GM19452 (cell line): Measurements from ENCODE around the gene VPS35L.
"Not testable (repeated sequence)": the region's sequence is repeated elsewhere in the genome, so short reads cannot be mapped to it uniquely, and the experiment has no call there.

Experiments
- ATAC-seq: cut with Tn5 transposase; IDR thresholded peaks from one replicate; pipeline ENCODE4 v1.9.1; 2021; ENCODE audit not compliant: unreplicated experiment

Gene VPS35L

DNA sequence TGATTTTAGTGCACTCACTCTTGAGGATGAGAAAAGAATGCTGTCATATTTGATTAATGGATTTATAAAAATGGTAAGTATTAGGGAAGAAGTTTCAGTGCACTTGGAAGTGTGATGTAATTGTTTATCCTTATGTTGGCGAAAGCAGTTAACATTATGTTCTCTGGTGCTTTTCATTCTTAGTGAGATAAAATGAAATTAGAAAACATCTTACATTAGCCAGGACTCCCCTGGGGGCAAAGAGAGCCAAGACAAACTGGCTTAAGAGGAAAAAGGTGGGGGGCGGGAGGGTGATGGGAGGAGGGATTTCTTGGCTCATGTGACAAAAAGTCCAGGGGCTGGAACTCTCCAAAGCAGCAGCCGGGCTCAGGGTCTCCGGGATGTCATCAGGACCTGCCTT is 89.4 kb downstream of the VPS35L start:
- no peak for ATAC-seq

DNA sequence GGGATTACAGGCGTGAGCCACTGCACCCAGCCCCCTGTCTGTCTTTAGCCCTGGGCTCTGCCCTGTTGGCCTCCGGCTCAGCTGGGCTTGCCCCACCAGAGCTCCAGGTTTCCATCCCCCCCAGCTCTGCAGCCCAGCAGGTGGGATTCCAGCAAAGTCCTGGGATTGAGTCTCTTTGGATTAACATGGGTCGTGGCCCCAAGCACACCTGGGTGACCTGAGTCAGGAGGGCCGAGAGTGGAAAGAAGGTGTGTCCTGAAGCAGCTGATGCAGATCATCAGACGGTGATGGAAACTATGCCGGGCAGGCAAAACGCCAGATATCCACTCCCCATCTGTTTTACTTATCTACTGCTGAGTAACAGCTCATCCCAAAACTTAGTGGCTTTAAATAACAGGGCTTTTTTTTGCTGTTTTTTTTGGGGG is 90.1 kb downstream of the VPS35L start:
- ATAC-seq: no peak

DNA sequence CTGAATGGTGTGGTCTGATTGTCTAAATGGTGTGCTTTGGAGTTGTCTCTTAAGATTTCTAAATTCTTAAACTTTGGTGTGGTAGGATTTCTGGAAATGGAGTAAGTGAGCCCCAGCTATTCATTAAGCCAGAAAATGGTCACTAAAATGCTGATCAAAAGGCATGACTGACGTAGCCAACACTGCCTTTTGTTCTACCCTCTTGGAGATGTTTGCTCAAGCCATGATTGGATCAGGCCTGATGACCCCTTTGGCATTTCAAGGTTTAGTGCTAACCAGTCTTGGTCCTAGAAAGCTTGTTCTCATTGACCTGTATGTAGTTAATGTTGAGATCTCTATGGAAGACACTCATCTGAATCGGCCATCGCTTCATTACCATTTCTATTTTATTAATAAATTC is 94.5 kb downstream of the VPS35L start:
- no peak for ATAC-seq

DNA sequence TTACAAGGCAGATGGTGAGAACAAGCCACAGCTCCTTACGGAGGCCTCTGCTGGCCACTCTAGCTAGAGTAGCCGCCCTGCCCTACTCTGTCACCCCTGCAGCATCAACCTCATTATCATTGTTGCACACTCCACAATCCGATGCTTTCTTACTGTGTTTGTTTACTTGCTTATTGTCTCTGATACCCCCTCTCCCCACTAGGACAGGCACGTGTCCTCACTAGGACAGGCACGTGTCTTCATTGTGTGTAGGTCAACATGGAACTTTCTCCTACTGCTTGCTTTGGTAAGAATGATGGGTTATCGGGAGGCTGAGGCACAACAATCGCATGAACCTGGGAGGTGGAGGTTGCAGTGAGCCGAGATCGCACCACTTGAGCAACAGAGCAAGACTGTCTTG is 98.6 kb downstream of the VPS35L start:
- no peak for ATAC-seq

DNA sequence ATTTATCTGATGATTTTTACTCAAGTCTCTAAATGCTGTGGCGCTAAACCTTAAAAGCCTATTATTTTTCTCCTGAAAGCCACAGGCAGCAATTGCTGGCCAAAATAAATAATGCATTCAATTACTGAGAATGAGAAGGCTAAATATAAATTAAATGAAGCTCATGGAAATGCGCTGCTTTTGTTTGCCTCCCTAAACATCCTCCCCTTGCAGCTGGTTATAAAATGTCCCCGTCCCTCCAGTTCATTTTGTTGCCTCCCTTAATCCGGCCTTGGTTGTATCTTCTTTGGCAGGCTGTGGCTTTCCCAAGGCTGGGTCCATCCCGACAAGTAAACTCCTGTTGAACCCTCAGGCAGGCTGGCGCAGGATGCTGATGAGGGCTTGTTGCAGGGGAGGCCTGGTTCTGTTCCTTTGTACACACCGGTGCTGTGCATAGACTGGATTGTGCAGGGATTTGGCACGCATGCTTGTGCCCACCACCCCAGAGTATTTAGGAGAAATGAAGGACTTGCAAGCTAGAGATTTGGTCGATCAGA is 99.8 kb downstream of the VPS35L start:
- no peak for ATAC-seq

DNA sequence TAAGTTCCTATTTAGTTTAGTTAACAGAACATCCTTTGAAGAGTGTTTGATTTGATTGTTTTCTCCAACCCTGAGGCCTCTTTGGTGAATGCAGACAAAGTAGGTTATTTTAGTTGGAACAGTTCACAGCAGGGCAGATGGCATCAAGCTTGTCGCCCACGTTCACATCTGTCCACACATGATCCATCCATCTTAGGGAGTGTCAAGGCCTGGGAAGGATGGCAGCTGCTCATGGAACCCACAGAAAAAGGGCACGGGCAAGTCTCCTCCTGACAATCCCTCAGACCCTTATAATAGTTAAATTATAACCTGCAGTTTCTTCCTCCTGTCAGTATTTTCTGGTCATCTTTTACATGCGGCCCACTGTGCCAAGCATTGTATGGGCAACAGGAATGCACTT is 102.3 kb downstream of the VPS35L start:
- ATAC-seq: no peak

DNA sequence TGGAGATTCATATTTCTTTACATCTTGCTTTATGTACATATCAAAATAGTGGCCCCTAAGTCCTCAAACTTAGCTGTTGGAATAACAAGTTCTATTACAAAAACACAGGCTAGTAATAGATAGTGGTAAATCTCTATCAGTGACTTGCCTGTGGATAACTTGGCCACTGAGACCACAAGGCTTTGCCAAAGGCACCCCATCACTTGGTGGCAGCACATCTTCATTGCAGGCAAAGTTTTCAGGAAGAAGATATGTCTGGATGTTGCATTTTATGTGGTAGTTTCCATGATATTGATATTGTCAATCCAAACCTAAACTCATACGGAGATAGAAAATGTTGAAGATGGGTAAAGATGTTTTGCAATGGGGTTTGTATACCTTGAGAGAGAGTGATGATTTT is 104.1 kb downstream of the VPS35L start:
- no peak for ATAC-seq

DNA sequence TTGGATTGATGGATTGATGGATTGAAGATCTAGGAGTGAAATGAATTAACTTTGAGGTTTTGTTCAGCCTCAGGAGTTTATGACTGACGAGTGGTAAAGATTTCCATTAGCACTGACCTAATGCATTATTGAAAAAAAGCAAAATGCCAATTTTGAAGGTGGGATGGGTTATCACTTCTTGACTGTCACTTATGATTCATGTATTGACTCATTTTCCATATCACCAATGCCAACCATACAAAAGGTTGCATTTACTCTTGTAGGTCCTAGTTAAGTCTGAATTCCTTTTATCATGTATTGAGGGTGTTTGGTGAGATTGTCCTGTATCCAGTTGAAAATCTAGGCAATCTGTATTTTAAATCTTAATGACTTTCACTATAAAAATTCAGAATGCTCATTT is 104.9 kb downstream of the VPS35L start:
- no peak for ATAC-seq

DNA sequence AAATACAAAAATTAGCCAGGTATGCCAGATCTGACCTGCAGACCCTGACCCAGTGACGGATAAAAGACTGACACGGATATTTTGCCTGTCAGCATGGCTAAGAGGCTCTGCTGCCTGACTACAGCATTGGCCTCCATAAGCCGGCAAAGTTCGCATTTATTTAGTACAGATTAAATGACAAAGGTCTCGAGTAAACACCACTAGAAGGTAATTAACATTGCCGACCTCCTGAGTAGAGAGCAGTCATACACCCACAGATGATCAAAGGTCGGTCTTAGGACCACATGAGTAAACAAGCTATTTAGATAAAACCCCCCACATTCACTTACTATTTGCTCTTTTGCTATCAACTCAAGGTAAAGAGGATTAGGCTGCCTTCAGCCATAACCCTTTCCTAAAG is 106.8 kb downstream of the VPS35L start:
- ATAC-seq: no peak

DNA sequence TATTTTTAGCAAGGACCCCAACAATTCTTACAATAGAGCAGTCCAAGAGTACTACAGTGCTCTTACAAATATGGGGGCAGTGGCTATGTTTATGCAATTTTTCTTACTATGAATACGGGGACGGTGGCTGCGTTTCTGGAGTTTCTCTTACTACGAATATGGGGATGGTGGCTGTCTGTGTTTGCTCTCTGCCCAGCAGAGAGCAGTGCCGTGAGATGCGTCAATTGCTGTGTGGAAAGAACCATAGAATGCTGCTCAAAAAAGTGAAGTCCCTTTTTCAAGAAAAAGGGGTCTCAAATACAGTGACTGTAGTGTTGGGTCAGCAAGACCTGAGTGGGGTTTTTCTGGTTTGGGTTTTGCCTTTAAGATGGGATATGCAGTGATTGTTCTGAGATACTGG is 108.7 kb downstream of the VPS35L start:
- ATAC-seq: no peak

DNA sequence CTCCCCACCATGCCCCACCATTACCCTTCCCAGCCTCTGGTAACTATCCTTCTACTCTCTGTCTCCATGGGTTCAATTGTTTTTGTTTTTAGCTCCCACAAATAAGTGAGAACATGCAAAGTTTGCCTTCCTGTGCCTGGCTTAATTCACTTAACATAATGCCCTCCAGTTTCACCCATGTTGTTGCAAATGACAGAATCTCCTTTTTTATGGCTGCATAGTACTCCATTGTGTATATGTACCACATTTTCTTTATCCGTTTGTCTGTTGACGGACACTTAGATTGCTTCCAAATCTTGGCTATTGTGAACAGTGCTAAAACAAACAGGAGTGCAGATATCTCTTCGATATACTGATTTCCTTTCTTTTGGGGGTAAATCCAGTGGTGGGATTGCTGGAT is 109.8 kb downstream of the VPS35L start:
- not testable (repeated sequence) for ATAC-seq

DNA sequence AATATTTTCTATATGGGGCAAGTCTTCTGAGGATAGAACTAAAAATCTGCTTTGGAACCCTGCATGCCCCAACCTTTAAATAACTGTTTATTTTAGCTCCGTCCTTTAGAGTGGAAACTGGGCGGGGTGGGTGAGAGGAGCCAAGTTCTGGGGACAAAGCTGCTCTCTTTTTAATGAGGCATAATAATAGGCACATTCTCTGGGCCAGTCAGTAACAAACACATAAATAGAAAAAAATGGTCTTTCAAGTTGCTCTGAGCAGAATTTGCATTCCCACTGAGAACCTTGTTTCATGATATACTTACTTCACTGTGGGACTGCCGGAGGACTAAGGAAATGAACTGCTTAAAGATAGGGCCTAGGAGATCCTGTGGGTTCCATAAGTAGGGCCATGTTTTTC is 111.0 kb downstream of the VPS35L start:
- ATAC-seq: no peak

DNA sequence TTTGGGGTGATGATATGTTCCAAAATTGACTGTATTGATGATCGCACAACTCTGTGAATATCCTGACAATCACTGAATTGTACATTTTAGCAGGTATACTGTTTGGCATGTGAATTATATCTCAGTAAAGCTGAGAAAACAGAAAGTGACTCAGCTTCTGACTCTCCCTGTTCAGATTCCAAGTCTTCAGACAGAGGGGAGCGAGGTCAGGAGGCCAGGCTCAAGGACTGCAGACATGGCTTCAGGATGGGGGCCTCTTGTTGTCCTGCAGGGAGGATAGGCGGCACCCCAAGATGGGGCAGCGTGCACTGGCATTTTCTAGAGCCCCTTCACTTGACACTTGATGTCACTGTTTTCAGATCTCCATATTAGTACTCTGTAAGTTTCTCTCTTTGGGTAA is 116.9 kb downstream of the VPS35L start:
- no peak for ATAC-seq

DNA sequence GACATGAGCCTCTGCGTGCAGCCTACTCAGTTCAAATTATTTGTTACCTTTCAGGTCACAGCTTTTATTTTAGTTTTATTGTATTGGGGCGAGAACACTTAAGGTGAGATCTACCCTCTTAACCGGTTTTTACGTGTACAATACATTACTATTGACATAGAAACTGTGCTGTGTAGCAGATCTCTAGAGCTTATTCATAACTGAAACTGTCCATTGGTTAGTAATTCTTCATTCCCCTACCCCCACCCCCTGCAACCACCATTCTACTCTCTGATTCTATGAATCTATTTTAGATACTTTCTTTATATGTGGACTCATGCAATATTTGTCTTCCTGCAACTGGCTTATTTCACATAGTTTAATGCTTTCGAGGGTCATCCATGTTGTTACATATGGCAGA is 119.0 kb downstream of the VPS35L start:
- ATAC-seq: no peak

DNA sequence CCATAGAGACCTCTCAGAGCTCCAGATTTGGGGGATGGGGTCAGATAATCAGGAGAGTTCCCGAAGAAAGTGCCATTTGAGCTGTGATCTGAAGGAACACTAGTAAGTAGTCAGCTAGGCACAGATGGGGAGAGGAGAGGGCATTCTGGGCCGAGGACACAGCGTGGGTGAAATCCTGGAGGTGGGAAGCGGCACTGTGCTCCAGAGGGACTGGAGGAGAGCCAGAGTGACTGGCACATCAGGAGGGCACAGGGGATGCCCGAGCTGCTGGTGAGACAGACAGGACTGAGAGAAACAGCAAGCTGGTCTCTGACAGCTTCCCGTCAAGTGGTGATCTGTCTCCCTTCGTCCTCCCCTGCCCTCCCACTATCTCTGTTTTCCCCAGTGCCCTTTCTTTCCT is 121.9 kb downstream of the VPS35L start:
- ATAC-seq: no peak

DNA sequence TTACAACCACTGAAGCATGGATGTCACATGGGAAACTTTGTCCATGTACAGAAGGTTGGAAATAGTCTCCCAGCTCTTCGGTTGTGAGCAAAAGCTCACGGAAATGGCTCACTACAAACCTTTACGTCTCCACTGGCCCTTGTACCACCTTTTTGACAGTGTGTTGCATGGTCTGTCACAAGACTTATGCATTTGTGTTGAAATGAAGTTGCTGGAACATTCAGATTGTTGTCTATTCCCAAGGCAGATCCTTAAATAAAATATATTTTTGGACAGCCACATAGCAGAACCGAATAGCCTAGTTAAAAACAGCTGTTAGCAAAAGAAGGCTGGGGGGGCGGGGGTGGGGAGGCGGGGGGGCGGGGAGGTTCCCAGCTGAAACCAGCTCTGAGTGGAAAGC is 123.3 kb downstream of the VPS35L start:
- no peak for ATAC-seq

DNA sequence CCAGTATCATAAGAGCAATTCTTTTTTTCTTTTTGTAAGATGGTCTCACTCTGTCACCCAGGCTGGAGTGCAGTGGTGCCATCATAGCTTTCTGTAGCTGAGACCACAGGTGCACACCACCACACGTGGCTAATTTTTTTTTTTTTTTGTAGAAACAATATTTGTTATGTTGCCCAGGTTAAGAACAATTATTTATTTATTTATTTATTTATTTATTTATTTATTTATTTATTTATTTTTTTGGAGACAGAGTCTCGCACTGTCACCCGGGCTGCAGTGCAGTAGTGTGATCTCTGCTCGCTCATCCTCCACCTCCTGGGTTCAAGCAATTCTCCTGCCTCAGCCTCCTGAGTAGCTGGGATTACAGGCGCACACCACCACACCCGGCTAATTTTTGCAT is 123.8 kb downstream of the VPS35L start:
- not testable (repeated sequence) for ATAC-seq

DNA sequence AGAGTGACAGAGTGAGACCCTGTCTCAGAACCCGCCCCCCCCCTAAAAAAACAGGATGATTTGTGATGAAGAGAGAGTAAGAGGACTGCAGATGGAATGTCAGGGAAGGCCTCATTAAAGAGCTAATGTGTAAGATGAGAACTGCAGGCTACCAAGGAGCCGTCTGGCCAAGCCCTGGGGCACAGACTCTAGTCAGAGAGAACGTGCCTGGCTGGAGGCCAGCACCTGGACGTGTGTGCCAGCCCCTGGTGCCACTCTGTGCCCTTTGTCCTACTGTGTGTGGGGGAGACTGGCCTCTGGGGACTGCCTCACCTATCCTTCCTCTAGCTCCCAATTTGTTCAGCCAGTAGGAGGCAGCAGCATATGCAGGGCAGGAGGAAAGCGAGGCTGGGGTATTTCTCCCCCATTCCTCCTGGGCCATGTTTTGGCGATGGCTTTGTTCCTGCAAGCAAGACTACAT is 125.4 kb downstream of the VPS35L start:
- no peak for ATAC-seq

DNA sequence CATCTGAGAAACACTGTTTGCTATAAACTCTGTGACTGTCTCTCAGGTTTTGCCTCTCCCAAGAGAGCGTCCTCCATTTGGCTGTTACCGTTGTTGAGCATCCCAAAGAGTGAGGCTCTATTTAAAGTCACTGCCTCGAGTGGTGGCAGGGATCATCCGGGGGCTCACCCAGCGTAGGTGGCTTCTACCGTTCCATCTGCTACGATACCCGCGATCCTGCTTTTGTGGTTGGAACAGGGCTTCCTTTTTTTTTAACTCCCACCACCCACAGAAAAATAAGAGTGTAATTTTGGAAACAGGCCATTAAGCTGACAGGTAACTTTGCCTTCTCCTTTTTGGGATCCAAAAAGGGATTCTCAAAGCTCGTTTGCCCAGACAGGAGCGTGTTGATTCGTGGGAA is 126.1 kb downstream of the VPS35L start:
- no peak for ATAC-seq

DNA sequence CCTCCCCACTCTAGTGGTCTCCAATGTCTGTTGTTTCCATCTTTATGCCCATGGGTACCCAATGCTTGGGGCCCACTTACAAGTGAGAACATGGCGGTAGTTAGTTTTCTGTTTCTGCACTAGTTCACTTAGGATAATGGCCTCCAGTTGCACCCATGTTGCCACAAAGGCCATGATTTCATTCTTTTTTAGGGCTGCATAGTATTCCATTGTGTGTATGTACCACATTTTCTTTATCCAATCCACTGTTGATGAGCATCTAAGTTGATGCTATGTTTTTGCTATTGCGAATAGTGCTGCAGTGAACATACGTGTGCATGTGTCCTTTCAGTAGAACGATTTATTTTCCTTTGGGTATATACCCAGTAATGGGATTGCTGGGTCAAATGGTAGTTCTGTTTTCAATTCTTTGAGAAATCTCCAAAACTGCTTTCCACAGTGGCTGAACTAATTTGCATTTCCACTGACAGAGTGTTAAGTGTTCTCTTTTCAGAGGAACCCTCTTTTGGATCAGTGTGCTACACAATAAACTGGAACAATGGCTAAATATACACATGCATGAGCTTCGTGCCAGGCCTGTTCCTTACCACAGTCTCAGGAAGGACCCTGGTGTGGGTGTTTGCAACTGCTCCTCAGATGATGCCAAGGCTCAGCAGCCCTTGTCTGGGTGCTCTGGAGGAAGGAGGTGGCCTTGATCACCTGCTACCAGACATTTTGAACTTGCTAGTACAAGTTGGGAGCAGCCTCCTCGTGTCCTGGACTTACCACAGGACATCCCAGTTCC is 128.1 kb downstream of the VPS35L start:
- ATAC-seq: no peak

DNA sequence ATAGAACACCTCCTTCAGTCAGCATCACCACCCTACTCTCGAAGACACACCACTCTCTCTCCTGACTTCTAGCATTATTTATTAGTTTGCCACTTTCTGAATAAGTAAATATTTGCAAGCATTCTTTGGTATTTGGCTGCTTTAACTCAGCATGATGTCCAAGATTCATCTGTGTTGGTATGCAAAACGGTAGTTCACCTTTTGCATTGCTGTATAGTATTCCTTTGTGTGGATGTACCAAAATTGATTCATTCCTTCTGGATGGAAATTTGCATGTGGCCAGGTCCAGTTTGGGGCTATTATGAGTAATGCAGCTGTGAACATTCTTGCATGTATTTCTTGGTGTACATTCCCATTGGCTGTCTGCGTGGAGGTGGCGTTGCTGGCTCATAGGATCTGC is 129.7 kb downstream of the VPS35L start:
- ATAC-seq: no peak

DNA sequence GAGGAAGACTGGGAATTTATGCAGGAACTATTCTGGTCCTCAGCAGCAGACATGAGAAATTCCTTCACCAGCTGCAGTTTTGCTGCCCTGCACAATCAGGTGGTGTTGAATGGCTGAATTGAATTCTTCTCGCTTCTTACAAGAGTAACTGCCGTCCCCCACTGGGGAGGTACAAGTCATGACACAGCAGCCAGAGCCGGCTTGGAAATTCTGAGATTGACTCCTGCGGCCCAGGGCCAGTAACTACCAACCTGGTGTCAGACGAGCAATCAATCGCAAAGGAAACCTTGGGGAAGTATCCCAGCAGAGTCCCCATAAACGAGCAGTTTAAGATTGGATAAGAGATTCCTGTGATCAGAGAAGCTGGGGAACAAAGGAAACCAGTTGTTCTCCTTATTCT is 131.8 kb downstream of the VPS35L start:
- no peak for ATAC-seq
